Stimulated activated CD4-positive, alpha-beta T cell treated with anti-CD3 and anti-CD28 coated beads, Interleukin-15, amount 100 ng/mL, for 24 hours (primary cell): Measurements from ENCODE around the gene CNTN4.
"Not testable (repeated sequence)": the region's sequence is repeated elsewhere in the genome, so short reads cannot be mapped to it uniquely, and the experiment has no call there.

Source experiments
- DNase-seq: peaks from one replicate; pipeline ENCODE4 v3.0.0-alpha.2; 2020

The CNTN4 gene

DNA sequence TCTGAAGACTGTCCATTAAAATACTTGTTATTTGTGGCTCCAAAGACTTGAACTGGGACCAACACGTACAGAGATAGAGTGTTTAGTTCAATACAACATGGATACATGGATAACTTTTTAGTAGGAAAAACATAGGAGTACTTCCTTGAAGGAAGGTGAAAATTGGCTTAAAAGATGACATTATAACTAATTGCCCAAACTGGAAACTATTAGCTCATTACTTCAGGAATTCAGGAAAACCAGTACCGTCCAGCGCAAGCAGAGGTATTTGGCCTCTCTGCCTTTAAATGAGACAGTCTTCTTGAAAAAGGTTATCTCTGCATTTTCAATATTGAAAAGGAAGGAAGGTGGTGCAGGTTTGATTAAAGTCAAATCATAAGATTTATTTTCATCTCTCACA, 777.0 kb downstream of the CNTN4 start:
- no peak for DNase-seq

DNA sequence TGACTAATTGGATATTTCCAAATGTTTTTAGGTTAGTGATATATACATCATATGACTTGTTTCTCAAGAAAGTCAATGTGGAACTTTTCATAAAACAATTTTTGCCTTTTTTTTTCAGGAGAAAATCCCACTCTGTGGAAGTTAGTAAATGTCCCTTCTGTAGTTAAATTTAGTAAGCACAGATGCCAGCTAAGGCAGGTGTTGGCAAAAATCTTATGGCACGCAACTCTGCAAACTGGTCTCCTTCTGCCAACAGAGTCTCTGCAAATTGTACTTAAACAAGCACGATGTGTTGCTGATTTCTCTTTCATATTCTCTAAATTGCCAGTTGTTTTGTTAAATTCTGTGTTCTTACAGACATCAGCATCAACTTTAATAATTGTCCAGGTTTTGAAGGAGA, 777.7 kb downstream of the CNTN4 start:
- DNase-seq = no peak

DNA sequence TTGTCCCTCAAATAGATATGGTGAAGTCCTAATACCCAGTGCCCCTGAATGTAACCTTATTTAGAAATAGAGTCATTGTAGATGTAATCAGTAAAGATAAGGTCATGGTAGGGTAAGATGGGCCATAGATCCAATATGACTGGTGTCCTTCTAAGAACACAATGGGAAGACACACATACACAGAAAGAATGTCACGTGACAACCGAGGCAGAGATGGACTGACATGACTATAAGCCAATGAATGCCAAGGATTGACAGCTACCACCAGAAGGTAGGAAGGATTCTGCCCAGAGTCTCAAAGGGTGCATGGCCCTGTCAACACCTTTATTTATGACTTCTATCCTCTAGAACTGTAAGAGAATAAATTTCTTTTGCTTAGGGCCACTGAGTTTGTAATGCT, 780.4 kb downstream of the CNTN4 start:
- DNase-seq = no peak

DNA sequence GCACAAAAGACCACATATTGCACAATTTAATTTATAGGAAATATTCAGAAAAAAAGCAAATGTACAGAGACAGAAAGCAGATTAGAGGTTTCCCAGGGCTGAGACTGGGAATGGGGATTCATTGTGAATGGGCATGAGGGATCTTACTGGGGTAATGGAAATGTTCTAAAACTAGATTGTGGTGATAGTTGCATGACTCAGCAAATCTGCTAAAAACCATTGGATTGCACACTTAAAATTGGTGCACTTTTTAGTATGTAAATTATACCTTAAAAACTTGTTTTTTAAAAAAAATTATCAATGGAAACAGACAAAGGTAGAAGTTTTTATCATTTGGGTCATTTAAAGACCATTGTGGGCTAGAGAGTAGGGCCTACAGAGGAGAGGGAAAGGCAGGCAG, 780.9 kb downstream of the CNTN4 start:
- no peak for DNase-seq

DNA sequence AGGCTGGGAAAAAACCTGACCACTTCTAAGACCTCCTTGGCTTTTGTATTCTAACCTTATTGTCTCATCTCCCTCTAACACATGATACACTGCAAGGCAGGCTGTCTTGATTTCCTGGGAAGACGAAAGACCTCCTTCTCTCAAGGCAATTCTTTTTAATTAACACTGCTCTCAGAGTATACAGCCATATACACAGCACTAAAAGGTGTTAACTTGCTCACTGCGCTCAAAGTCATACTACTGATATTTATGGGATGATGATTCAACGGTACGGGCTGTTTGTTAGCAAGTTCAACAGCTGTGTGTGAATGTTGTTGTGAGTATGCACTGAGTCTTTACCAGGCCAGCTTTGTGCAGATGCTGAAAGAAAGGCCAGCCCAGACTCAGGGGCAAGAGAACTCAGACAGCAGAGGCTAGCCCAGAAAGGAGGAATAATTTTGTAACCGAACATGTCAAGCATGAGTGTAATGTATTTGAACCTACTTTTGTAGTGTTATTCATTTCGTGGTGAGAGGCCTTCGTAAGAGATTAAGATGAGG, 781.6 kb downstream of the CNTN4 start:
- no peak for DNase-seq

DNA sequence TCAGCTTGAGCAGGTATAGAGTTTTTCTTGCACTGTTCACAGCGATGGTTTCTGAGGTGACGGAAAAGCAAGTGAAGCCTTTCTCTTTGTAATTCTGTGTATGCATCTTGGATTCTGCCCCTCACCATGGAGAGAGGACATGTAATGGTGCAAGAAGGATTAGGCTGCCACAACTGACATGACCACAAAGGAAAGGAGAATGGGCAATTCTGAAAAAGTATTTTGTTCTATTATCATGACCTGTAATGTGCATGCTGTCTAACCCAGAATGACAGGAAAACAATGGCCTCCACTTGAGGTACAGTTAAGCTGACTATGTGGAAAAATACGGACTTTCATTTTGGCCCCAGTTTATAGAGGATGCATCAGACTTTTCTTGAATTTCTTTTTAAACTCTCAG, 784.6 kb downstream of the CNTN4 start:
- DNase-seq = no peak

DNA sequence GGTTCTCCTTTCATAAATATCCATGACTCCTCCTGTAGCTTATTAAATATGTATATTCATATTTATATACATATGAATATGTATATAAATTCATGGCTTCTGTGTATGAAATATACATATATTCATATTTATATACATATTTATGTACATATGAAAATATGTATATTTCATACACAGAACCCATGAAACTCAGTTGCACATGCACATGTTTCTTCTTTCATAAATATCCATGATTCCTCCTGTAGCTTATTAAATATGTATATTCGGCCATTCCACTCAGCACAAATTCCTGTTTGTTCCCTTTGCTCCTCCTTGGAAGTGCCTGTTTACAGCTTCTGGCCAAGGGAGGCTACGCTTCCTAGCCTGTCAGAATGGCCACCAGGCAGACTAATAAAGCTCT, 789.9 kb downstream of the CNTN4 start:
- DNase-seq = no peak

DNA sequence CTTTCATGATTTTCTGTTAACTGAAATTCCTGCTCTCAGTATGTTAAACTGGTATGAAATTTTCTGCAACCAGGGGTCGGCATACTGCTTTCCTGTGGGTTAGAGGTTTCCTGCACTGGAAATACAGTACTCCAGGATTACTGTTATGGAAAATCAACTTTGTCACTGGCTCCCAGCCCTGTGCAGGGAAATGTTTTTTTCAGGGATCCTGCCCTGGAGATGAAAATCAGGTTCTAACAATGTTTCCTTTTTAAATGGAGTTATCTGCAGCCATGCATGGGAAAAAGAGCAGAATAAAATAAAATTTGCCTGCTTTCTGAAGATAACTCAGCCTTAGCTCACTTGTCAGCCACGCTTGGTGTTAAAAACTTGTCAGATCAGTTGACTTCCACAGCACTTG, 791.1 kb downstream of the CNTN4 start:
- no peak for DNase-seq

DNA sequence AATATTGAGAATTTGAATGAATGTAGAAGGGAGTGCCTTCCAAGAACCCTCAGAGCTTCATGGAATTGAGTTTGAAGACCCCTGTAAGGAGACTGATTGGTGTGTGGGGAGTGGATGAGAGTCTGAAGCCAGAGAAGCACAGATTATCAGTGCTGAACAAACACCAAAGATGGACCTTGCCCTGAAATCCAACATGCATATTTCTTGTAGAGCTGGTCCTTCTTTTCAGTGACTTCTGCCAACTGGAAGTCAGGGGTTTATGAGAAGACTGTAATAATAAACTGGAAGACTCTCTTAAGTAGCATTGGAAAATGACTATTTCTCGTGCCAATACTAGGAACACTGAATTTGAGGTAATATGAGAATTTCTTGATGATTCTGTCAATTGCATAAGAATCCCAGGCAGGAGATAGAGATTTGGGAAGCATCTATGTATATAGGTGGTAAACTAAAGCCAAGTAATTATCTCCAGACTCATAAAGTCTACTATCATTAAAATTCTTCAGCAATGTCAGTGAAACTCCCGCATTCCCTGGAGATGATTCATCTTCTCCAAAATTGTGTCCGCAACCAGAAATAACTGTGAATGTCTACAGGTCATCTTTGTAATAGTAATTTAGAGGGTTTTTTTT, 797.8 kb downstream of the CNTN4 start:
- DNase-seq = no peak

DNA sequence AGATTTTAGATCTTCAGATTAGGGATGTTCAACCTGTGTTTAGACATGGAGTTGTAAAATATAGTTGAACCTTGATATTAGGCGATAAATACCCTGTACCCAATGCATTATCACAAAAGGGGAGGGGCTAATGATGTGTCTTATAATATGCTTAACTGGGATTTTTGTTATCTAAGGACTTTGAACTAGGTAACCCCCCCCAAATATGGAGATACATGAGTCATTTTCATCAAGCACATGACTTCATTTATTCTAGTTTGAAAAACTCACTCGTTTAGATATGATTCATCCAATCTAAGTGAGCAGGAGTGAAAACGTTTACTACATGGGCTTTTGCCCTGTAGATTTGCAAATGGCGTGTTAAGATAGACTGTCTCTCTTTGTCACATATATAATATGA, 799.2 kb downstream of the CNTN4 start:
- DNase-seq = no peak

DNA sequence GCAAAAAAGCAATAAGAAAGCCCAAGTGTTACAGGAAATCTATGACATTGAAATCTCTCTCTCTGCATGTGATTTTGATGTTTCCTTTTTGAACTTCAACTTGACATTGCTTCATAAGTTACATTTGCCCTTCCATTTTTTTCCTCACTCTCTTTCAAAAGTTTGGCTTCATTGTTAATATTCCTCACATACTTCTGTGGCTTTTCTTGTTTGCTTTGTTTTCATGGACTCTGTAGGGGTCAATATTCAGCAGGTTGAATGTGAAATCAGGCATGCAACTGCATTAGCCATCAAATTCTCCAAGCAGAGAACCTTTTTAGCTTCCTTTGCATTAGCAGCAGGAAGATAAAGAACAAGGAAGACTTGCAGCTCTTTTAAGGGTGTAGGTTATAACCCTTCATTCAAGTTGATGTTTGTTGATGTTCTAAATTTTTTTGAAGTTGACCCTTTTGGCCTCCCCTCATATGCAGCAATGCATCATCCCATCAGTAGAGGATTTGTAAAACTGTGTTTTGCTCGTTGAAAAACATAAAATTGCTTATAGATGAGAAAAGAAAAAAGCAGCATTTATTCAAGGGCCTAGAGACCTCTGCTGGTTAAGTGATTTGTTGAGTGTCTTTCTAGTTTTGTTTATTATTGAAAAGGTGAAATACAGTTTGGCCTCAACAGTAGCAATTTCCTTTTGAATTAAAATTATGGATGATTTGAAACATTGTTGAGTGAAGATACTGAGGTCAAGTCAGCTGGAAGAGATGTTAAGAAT, 800.1 kb downstream of the CNTN4 start:
- DNase-seq = no peak

DNA sequence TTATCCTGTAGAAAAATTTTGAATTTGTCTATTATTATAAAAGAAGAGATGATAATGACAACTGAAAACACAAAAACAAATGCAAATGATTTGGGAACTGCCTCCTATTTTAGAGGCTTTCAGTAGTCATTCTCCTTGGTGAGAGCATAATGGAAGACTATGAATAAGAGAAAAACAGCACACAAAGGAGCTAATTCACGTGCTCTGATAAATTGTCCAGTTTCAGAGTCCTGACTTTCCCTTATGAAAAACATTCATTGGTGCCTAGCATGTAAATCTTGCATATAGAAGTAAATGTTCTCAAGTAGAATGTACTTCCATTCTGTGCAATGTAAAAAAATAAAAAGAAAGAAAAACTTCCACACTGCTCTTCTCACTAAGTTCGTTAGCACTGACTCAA, 805.4 kb downstream of the CNTN4 start:
- no peak for DNase-seq

DNA sequence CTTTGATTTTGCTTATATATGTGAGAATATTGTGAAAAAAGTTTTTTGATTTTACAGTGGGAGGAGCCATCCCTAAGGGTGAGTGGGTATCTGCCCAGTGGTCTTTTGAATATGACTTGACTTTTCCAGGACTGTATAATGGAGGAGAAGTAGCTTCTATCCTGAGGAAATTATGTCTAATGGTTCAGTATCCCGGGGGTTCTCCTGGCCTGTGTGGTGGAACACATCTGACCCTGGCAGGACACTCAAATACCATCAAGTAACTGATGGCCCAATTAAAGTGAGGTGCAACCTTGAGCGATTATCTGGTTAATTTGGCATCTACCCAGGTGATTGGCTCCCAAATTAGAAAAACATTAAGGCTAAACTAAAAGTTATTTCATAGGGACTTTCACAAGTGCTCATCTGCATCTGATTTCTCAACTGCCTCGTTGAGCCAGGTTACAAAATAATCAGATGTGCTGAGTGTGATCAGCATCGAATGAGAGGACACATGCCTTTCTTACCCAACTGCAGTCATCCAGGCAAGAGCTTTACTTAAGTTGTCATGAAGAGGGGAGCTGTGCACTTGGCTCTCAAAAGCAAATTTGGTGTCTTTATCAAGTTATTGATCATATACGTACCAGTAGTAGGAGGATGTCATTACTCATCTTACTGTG, 810.2 kb downstream of the CNTN4 start:
- no peak for DNase-seq

DNA sequence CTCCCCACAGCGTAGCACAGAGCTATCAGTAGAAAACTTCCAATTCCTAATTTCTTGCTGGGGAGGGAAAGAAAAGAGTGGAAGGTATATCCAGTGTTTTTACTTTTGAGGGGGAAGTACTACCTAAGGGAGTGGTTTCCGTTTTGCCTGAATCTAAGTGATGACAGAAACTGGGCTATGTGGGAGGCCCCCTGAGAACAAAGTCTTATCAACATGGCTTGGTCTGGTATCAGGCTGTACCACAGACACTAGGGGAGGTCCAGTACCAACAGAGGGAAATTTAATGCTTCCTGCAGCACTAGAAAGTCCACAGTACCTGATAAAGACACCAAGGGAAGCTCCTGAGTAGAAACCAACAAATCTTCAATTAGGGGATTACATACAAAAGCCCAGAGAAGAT, 812.3 kb downstream of the CNTN4 start:
- no peak for DNase-seq

DNA sequence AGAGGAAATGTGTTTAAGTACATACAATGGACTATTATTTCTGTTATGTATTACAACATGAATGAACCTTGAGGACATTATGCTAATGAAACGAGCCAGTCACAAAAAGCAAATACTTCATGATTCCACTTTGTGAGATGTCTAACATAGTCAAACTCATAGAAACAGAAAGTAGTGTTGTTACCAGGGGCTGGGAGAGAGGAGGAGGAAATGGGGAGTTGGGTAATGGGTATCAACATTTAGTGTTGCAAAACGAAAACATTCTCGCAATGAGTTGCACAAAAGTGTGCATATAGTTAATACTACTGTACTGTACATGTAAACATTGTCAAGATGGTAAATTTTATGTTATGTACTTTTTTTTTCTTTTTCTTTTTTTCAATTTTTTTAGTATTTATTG, 817.2 kb downstream of the CNTN4 start:
- DNase-seq = no peak

DNA sequence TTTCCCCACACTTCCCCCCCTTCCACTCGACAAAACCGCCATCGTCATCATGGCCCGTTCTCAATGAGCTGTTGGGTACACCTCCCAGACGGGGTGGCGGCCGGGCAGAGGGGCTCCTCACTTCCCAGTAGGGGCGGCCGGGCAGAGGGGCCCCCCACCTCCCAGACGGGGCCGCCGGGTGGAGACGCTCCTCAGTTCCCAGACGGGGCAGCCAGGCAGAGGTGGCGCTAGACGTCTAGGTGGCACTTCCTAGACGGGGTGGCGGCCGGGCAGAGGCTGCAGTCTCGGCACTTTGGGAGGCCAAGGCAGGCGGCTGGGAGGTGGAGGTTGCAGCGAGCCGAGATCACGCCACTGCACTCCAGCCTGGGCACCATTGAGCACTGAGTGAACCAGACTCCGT, 818.0 kb downstream of the CNTN4 start:
- not testable (repeated sequence) for DNase-seq

DNA sequence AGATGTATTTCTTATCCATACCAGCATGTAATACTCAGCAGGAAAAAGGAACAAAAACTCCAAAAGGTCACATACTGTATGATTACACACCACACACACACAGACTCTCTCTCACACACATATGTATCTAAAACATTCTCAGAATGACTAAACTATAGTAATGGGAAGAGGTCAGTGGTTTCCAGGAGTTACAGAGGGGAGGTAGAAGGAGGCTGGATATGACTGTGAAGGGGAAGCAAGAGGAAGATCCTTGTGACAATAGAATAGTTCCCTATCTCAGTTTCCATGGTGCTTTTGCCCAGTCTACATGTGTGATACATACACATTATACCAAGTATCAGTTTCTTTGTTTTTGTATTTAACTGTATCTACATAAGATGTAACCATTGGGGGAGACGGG, 821.4 kb downstream of the CNTN4 start:
- DNase-seq = no peak

DNA sequence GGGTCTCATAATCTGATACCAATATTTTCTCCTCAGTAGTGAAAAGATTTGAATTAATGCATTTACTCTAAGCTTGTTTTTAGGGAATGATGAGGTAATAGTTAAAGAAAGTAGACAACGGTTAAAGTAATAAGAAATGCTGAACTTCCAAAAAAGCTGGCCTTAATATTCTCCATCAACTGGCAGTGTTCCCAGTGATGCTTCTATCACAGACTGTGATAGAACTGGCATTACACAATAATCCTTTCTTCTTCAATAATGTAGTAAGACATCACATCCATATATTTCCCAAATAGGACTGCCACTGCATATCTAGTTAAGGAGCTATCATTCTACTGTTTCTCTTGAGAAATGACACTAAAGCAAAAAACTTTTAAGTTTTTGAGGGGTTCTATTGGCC, 822.8 kb downstream of the CNTN4 start:
- DNase-seq = no peak

DNA sequence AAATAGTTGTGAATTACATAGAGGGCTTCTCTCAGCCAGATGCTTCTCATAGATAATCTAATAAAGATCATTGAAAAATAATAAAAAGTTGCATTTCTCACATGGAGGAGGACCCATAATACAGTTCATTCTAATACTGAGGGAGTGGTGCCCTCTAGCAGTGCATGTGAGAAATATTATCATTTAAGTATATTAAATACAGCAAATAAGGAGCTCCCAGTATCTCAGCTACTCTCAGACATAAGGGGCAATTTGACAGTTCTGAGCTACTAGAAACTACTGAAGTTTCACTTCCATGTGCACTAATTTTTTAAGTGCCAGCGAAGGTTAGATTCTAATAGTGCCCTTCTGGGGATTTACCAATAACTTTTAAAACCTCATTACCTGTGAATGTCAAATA, 823.2 kb downstream of the CNTN4 start:
- no peak for DNase-seq

DNA sequence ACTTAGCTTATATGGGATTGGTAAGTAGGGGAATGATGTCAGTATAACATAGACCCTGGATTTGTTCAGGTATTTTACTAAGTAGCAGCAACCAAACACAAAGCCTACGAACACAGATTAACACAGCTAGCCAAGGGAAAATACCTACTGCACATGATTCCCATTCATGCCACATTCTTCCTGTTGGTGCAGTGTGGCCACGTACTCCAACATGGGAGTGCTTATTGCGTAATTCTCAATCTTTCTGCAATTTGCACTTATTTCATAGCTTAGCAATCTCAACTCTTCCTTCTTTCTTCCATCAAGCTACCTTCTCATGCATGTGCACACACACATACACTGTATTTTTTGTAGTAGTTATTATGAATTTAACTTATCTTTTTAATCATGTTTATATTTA, 824.7 kb downstream of the CNTN4 start:
- no peak for DNase-seq

DNA sequence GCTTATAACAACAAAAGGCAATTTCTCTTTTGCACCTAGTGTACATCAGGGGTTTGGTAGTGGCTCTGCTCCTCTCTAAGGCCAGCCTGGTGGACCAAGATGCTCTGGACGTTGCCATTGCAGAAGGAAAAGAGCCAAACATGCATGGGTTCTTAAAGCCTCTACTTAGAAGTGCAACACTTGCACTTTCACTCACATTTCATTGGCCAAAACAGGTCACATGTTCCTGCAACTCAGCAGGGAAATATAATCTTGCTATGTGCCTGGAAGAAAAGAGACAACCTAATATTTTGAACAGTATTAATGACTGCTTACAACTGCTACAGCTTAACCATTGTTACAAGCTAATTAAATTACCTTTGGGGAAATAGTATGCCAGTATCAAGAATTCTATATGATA, 828.6 kb downstream of the CNTN4 start:
- DNase-seq = no peak

DNA sequence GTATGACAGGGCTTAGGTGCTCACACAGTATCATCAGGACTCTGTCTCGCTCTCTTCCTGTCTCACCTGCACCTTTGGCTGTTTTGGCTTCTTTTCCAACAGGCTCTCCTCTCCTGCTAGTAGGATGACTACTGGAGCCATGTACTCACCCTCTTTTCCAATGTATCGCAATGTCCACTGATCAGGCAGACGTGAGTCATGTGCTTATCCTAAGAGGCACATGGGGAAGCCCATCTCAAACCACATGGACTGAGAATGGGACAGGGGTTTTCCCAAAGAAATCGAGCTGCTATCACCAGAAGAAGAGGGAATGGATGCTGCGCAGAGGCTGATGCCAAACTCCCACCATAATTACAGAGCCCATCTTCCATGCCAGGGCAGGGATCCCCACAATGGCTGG, 830.9 kb downstream of the CNTN4 start:
- no peak for DNase-seq

DNA sequence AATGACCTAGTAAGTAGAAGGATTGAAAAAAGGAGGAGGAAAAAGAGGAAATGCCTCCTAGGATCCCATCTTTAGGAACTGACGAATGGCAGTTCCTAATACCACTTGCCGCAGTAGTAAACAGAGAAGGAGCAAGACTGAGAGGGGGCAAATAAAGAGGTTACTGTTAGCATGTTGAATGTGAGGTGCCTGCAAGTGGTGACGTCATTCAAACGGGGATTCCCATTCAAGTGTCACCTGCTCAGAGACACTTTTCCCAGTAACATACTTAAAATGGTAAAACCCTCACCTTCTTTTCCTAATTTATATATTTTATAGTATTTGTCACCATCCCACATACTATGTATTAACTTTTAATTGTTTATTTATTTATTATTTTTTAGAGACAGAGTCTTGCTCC, 832.6 kb downstream of the CNTN4 start:
- no peak for DNase-seq

DNA sequence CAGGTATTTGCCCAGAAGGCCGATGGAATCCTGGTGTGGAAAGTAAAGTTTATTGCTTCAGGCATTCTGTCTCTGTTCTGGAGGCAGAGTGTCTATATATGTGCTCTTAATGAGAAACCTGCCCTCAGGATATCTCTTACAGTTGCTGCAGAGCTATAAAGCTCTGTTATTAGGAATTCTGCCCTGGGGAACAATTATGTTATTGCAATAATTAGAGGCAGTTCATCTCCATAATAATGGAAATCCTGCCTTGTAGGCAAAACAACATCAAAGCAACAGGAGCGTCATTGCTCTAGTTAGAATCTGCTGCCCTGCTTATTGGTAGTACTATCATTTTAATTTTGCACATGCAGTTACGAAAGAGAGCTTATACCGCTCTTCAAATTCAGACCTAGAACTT, 835.9 kb downstream of the CNTN4 start:
- DNase-seq = no peak
